Esophagus (tissue), 2 donors: ENCODE results near the gene KRT81. TPM values are rescaled to one million over a fixed set of nuclear protein-coding genes. Genes with fewer than 3 reads are reported as not detected.
"Not testable (repeated sequence)": the region's sequence is repeated elsewhere in the genome, so short reads cannot be mapped to it uniquely, and the experiment has no call there.

Experiments
- H3K27ac ChIP-seq, 2 donors: one replicate each; pipeline ENCODE4 v1.5.1; 2013; ENCODE audit warnings: low read depth in 2 of 2, mild to moderate bottlenecking in 2 of 2, inconsistent platforms in 1 of 2, low read length in 1 of 2, moderate library complexity in 1 of 2
- H3K27me3 ChIP-seq, 2 donors: one replicate each; pipeline ENCODE4 v1.6.1; 2013; ENCODE audit warnings: low read length in 2 of 2, control low read depth in 1 of 2, mild to moderate bottlenecking in 1 of 2; ENCODE audit not compliant: insufficient read depth in 2 of 2, control insufficient read depth in 1 of 2
- H3K36me3 ChIP-seq, 2 donors: one replicate each; pipeline ENCODE4 v1.6.1; 2013; ENCODE audit warnings: low read length in 1 of 2; ENCODE audit not compliant: control insufficient read depth in 2 of 2, insufficient read depth in 2 of 2
- H3K4me1 ChIP-seq, 2 donors: one replicate each; pipeline ENCODE4 v1.6.1; 2013; ENCODE audit warnings: low read length in 1 of 2; ENCODE audit not compliant: control insufficient read depth in 2 of 2, insufficient read depth in 2 of 2
- H3K4me3 ChIP-seq, 2 donors: one replicate each; pipeline ENCODE4 v1.5.1; 2013; ENCODE audit warnings: low read length in 2 of 2, mild to moderate bottlenecking in 2 of 2, low read depth in 1 of 2, moderate library complexity in 1 of 2
- H3K9me3 ChIP-seq, 2 donors: one replicate each; pipeline ENCODE4 v1.6.1; 2013; ENCODE audit warnings: mild to moderate bottlenecking in 2 of 2, low read depth in 1 of 2, low read length in 1 of 2, moderate library complexity in 1 of 2; ENCODE audit not compliant: control insufficient read depth in 2 of 2, insufficient read depth in 1 of 2
- WGBS, 2 donors: extraction: QIAGEN DNeasy Blood & Tissue Kit; methylation state at CpG; one replicate each; pipeline ENCODE4 v1.1.7; 2013; 5-methylcytosine and 5-hydroxymethylcytosine counted together
- polyA plus RNA-seq, 2 donors: library from polyadenylated mRNA; stranded (reverse); fragments of 200-250 nt; gene quantifications; one replicate each; pipeline ENCODE4 v1.2.3, GENCODE V29; 2013
- donor health status: healthy with polysubstance abuse.
- donor health status: Bipolar disorder and iron deficiency.

KRT81 gene
- polyA plus RNA-seq, 2 donors, result 0.05 to 0.08 TPM

- no peaks in the 10 kb centered on the region for H3K36me3 ChIP-seq
- no peaks in the 10 kb centered on the region for H3K4me1 ChIP-seq
- no peak overlapping the region for H3K27ac ChIP-seq
- no peak overlapping the region for H3K4me3 ChIP-seq
- 64 to 75% methylated on average over 11 of the region's 11 CpGs for WGBS, 2 donors
- no peaks in the 10 kb centered on the region for H3K9me3 ChIP-seq
- H3K27me3 ChIP-seq, result no peaks in the 10 kb centered on the region
These were observed 27.8 kb upstream of the KRT81 start for GRCh38 chr12:52319097-52319496.

- Histone ChIP-seq H3K36me3 (no peaks in the 10 kb centered on the region), H3K4me1 (no peaks in the 10 kb centered on the region), H3K27me3 (no peaks in the 10 kb centered on the region), H3K27ac (no peak overlapping the region), H3K9me3 (no peaks in the 10 kb centered on the region), H3K4me3 (no peak overlapping the region)
- WGBS, 2 donors, result 82 to 87% methylated on average over 11 of the region's 11 CpGs
These were observed 27.1 kb upstream of the KRT81 start for GRCh38 chr12:52318241-52318990.

GRCh38 chr12:52317468-52318052, 26.2 kb upstream of the KRT81 start:
- H3K27ac ChIP-seq, result no peak overlapping the region
- H3K27me3 ChIP-seq, result no peaks in the 10 kb centered on the region
- no peaks in the 10 kb centered on the region for H3K9me3 ChIP-seq
- H3K4me3 ChIP-seq, result no peak overlapping the region
- H3K36me3 ChIP-seq, result no peaks in the 10 kb centered on the region
- WGBS, 2 donors, result 84 to 88% methylated on average over 12 of the region's 12 CpGs
- no peaks in the 10 kb centered on the region for H3K4me1 ChIP-seq

- H3K4me3 ChIP-seq, result no peak overlapping the region
- H3K27me3 ChIP-seq, result no peaks in the 10 kb centered on the region
- 88 to 98% methylated on average over 11 of the region's 11 CpGs for WGBS, 2 donors
These were observed 25.4 kb upstream of the KRT81 start for GRCh38 chr12:52316701-52317100.

GRCh38 chr12:52316290-52316689, 25.0 kb upstream of the KRT81 start:
- Histone ChIP-seq H3K4me3 (no peak overlapping the region), H3K27me3 (no peaks in the 10 kb centered on the region), H3K36me3 (no peaks in the 10 kb centered on the region), H3K27ac (no peak overlapping the region), H3K9me3 (no peaks in the 10 kb centered on the region), H3K4me1 (no peaks in the 10 kb centered on the region)
- WGBS, 2 donors, result 85 to 90% methylated on average over 9 of the region's 9 CpGs

More at GRCh38 chr12:52316701-52317100, 25.4 kb upstream of the KRT81 start:
- H3K4me1 ChIP-seq, result no peaks in the 10 kb centered on the region
- no peaks in the 10 kb centered on the region for H3K9me3 ChIP-seq
- no peaks in the 10 kb centered on the region for H3K36me3 ChIP-seq
- no peak overlapping the region for H3K27ac ChIP-seq

GRCh38 chr12:52315721-52316120, 24.4 kb upstream of the KRT81 start:
- not testable (repeated sequence) for H3K36me3 ChIP-seq, H3K27me3 ChIP-seq, H3K4me1 ChIP-seq, H3K9me3 ChIP-seq, H3K27ac ChIP-seq, H3K4me3 ChIP-seq
- 56 to 58% methylated on average over 9 of the region's 9 CpGs for WGBS, 2 donors

GRCh38 chr12:52314511-52314910, 23.2 kb upstream of the KRT81 start:
- no peaks in the 10 kb centered on the region for H3K4me1 ChIP-seq
- H3K4me3 ChIP-seq, result no peak overlapping the region
- no peaks in the 10 kb centered on the region for H3K9me3 ChIP-seq
- no peaks in the 10 kb centered on the region for H3K36me3 ChIP-seq
- no peak overlapping the region for H3K27ac ChIP-seq
- H3K27me3 ChIP-seq, result no peaks in the 10 kb centered on the region
- WGBS, 2 donors, result 86 to 87% methylated on average over 13 of the region's 13 CpGs

- no peaks in the 10 kb centered on the region for H3K9me3 ChIP-seq
- H3K27me3 ChIP-seq, result no peaks in the 10 kb centered on the region
- H3K4me3 ChIP-seq, result no peak overlapping the region
- no peak overlapping the region for H3K27ac ChIP-seq
- 80 to 87% methylated on average over 9 of the region's 9 CpGs for WGBS, 2 donors
- no peaks in the 10 kb centered on the region for H3K36me3 ChIP-seq
- H3K4me1 ChIP-seq, result no peaks in the 10 kb centered on the region
These were observed 22.6 kb upstream of the KRT81 start for GRCh38 chr12:52313926-52314325.

GRCh38 chr12:52313461-52313860, 22.1 kb upstream of the KRT81 start:
- Histone ChIP-seq H3K27me3 (no peaks in the 10 kb centered on the region), H3K4me3 (no peak overlapping the region), H3K9me3 (no peaks in the 10 kb centered on the region), H3K4me1 (no peaks in the 10 kb centered on the region), H3K36me3 (no peaks in the 10 kb centered on the region), H3K27ac (no peak overlapping the region)
- 66 to 80% methylated on average over 3 of the region's 3 CpGs for WGBS, 2 donors

- Histone ChIP-seq H3K27me3 (no peaks in the 10 kb centered on the region), H3K9me3 (no peaks in the 10 kb centered on the region), H3K27ac (no peak overlapping the region), H3K4me1 (peaks cover 0 to 5% of the 10 kb centered on the region in 2 donors), H3K4me3 (no peak overlapping the region), H3K36me3 (no peaks in the 10 kb centered on the region)
- 80 to 86% methylated on average over 4 of the region's 4 CpGs for WGBS, 2 donors
These were observed 20.8 kb upstream of the KRT81 start for GRCh38 chr12:52312086-52312485.
